Right ventricle myocardium inferior (tissue), 1 donor: Measurements from ENCODE around the gene EIF3K. TPM values are rescaled to one million over a fixed set of nuclear protein-coding genes. Genes with fewer than 3 reads are reported as not detected.

Source experiments
- ATAC-seq: fragments of 200-7000 bp; cut with Tn5 transposase; one replicate; pipeline ENCODE4 v1.9.1; 2020; ENCODE audit warnings: mild to moderate bottlenecking, moderate library complexity
- DNase-seq: peaks from one replicate; pipeline ENCODE4 v3.0.0; 2021; ENCODE audit errors: missing footprints
- intact Hi-C: fragments of 100-400 bp; cut with DNase I; formaldehyde crosslinking; loops from one replicate; pipeline ENCODE4 v1.11.0; 2022
- total RNA-seq: library from RNA; stranded (reverse); fragmentation: NEBNext Ultra II Directional; extraction: Animal tissue kit (Norgen Biotek cat#: 25700); gene quantifications from one replicate; pipeline ENCODE4 v1.2.1, GENCODE V29; 2021
- donor health status: DM: no; HTN: yes; CAD: no; lungs with severe emphysema.

Gene EIF3K
- total RNA-seq, 1 donor from 2014 or later = 660 TPM

DNA sequence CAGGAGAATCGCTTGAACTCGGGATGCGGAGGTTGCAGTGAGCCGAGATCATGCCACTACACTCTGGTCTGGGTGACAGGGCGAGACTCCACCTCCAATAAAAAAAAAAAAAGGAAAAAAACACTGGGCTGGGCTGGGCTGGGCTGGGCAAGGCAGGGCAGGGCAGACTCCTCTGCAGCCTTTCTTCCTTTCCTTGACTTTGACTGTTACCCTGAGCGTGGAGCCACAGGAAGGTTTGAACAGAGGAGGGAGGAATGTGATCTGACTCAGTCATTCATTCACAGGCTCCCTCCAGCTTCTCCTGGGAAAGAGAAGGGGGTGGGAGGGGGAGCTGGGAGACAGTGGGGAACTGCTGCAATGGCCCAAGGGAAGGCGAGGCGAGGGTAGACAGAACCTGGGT lies 25.7 kb downstream of the EIF3K start:
- ATAC-seq = no peak
- no peak for DNase-seq
- intact Hi-C loops = loop anchor here (5.0 kb wide), 1 partner anchor 208 kb away; no protein-coding TSS in a partner anchor

DNA sequence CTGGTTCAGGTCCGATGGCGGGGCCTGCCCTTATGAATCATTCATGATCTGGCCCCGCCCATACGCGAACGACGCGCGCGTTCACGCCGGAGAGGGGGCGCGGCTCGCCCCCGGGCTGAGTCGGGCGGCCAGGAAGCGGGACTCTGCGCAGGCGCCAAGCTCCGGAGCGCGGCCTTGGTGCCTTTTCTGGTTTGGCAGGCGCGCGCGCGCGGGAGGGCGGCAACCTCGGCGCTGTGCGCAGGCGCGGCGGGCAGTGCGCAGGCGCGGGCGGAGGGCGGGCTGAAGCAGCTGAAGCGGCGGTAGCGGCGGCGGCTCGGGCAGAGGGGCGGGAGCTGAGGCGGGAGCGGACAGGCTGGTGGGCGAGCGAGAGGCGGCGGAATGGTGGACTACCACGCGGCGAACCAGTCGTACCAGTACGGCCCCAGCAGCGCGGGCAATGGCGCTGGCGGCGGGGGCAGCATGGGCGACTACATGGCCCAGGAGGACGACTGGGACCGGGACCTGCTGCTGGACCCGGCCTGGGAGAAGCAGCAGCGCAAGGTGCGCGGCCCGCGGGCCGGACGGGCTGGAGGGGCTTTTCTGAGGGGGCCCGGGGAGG lies 28.5 kb downstream of the EIF3K start, which contains the start of gene ACTN4:
Gene ACTN4 (plus strand): TSS at position 282 of the 598 bp plus-strand sequence. CDS start 97 bp downstream, at position 379.
- intact Hi-C loops = loop anchor here (5.0 kb wide), 1 partner anchor 205 kb away; no protein-coding TSS in a partner anchor
- peak; percentile 100 for DNase-seq

DNA sequence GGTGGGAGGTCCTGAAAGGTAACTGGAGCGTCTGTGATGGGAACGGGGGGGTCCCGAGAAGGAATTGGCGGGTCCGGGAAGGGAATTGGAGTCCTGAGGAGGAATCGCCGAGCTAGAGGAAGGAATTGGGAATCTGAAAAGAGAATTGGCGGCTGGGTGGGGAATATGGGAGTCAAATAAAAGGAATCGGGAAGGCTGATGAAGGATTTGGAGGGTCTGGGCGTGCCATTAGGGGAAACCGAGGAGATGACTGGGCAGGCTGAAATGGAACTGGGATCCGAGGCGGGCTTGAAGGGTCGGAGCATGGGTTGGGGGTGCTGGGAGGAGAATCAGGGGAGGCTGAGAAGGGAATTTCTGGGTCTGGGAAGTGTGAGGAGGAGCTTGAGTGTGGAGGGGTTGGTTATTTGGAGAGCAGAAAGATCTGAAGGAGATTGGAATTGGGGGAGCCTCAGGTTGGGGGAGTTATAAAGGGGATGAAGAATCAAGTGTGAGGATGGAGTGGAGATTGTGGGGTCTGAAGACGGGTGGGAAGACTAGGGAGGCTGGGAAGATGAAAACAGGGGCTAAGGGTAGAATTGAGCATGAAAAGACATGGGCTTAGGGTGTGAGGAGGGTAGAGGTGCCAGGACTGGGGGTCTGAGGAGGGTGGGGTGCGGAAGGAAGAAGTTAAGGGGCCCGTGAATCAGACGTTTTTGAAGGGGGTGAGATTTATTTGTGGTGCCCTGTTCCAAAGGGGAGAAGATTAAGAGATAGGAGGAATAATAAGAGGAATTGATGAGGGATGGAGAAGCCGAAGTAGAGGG lies 29.2 kb downstream of the EIF3K start:
- intact Hi-C loops = loop anchor here (2.0 to 5.0 kb wide), 2 partner anchors 17 to 204 kb away; no protein-coding TSS in a partner anchor
- DNase-seq = peak; percentile 22
- no peak for ATAC-seq

More for the DNA sequence above, 28.5 kb downstream of the EIF3K start, which contains the start of gene ACTN4:
- peak; percentile 93 for ATAC-seq

DNA sequence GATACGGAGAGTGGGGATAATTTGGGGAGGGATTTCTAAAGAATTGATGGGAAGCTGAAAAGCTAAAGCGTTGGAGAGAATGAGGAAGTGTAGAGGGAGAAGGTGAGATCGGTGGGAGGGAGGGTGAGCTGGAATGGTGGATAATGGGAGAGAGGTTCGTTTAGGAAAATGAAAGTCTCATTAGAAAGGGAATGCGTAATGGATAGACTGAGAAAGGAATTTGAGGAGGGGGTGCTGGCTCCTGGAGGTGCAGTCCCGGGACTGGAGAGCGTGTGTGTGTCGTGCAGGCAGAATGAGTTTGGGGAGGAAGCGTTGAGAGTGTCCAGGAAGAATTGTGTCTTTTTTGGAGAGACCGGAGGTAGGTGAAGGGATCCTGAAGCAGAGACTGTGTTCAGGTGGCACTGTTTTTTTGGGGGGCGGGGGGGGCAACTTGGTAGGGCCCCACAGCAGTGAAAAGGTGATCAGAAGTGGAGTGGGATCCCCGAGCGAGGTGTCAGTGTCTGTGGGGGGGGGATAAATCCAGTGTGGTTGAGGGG lies 29.8 kb downstream of the EIF3K start:
- intact Hi-C loops = loop anchor here (2.0 to 5.0 kb wide), 2 partner anchors 16 to 203 kb away; no protein-coding TSS in a partner anchor
- DNase-seq (peak; percentile 16), ATAC-seq (no peak)

DNA sequence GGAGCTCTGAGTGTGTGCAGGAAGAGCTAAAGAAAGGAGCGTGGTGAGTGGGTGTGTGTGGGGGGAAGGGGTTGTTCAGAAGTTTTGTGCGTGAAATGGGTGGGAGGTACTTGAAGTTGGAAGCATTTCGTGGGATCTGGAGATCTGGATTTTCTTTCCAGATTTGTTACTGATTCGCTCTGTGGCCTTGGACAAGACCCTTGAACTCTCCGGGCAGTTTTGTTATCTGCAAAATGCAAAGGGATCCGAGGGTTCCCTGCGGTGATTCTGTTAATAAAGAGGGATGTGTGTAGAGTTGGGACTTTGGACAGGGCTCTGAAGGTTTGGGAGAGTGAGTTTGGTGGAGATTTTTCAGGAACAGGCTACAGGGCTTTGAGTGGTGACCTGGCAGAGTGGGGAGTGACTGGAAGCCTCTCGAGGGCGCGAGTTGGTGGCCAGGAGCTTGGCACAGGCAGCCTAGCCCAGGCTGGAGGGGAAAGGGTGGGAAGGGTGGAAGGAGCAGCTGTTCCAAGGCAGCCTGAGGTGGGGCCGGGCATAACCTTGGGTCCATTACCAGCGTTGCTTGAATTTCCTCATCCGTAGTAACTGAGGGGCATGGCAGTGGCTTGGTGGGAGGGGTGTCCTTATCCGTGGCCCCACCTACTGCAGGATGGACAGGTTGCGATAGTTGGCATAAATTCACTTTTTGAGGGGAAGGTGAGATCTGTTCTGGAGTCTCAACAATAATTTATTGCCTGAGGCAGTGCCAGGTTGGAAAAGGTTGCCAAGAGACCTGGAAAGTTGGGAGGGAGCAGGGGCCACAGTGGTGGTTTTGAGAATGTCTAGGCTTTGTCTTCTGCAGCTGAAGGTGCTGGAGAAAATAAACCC lies 30.6 kb downstream of the EIF3K start:
- intact Hi-C loops = loop anchor here (2.0 to 5.0 kb wide), 4 partner anchors 15 to 203 kb away; partner anchors contain the start of gene ECH1
- ATAC-seq (no peak), DNase-seq (peak; percentile 59)

DNA sequence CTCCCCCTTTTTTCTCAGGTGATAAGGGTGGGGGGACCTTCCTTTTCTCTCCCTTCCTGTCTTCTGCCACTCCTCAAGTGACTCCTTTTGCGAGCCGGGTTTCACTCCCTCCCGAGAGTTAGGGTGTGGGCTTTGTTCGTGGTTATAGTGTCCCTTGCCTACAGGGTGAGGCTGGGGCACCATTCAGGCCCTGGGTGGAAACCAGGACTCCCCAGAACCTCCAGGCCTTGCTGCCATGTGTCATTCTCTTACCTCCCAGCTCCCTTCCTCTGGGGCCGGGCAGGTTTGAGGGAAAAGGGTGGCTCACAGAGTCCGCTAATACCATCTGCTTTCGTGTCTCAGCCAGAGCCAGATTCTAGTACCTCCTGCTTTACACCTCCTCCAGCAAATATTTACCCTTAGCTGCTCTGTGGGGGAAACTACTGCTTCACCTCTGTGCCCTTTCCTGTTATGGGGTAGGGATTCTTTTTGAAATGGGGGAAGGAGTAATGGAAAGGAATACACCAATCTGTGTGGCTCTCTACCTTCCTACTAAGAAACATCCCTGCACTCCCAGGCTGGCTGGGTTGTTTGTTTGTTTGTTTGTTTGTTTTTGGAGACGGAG lies 31.3 kb downstream of the EIF3K start:
- no peak for ATAC-seq
- peak; percentile 34 for DNase-seq
- intact Hi-C loops = loop anchor here (2.0 to 5.0 kb wide), 2 partner anchors 62 to 181 kb away; partner anchors contain the start of gene ECH1

DNA sequence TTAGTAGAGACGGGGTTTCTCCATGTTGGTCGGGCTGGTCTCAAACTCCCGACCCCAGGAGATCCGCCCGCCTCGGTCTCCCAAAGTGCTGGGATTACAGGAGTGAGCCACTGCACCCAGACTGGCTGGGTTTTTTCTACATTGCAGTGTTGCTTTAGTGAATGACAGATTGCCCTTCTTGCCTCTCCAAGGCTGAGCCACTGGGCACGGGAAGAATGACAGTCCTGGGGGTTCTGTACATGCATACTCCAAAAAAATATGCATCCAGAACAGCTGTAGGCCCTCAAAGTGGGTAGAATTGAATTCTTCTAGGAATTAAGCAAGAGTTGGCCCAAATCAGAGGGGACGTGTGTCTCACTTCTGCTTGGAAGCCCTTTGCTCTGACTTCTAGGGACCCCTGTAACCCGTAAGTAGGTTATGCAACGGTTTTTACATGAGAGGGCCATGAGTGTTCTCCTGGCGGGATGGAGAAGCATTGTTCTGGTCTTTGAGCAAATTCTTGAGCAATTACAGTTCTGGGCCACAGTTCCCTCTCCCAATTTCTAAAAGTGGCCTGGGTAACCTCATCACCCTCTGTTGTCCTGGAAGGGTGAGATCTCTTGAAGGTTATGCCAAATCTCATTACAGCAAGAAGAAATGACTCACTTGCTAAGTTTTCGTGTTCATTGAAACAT lies 32.1 kb downstream of the EIF3K start:
- DNase-seq = peak; percentile 41
- ATAC-seq = peak; percentile 17
- intact Hi-C loops = loop anchor here (2.0 to 5.0 kb wide), 2 partner anchors 61 to 180 kb away; partner anchors contain the start of gene ECH1

DNA sequence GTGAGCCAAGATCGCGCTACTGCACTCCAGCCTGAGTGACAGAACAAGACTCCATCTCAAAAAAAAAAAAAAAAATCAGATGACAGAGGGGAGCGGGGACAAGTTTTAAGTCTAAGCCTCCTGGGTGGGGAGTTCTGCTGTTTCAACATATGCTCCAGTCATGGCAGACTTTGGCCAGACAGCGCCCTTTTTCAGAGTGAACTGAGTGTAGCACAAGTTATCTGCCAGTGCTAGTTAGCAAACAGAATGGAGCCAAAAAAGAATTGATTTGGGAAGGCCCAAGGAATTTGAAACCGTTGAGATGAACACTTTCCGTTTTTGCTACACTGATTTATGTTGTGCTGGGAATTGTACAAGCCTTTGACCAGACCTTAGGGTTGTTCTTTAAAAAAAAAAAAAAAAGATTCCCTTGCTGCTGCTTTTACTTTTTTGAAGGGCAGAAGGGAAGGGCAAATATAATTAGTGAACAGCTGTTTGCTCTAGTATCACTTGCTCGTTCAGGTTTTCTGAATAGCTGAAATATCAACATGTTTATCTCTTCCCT lies 34.1 kb downstream of the EIF3K start:
- DNase-seq (peak; percentile 57), ATAC-seq (peak; percentile 36)
- intact Hi-C loops = loop anchor here (5.0 kb wide), 1 partner anchor 59 kb away; no protein-coding TSS in a partner anchor

DNA sequence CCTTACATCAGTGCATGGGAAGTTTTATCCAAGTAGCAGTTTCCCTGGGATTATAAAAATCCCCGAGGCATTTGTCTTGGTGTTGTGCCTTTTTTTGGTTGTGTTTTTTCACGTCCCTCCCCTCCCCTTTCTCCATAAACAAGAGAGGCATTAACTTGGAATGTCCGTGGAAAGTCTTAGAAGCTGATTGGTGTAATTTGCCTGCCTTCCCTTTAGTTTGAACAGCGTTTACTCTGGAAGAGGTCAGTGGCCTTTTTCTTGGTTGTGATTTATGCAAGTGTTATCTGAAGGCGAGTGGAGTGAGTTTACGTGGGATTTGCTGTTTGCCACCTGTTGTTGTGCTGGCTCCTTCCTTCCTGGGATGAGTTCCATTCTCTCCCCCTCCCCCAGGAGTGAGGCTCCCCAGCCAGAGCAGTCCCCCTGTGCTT lies 35.7 kb downstream of the EIF3K start:
- intact Hi-C loops = loop anchor here (5.0 kb wide), 1 partner anchor 58 kb away; no protein-coding TSS in a partner anchor
- ATAC-seq = no peak
- DNase-seq = no peak

DNA sequence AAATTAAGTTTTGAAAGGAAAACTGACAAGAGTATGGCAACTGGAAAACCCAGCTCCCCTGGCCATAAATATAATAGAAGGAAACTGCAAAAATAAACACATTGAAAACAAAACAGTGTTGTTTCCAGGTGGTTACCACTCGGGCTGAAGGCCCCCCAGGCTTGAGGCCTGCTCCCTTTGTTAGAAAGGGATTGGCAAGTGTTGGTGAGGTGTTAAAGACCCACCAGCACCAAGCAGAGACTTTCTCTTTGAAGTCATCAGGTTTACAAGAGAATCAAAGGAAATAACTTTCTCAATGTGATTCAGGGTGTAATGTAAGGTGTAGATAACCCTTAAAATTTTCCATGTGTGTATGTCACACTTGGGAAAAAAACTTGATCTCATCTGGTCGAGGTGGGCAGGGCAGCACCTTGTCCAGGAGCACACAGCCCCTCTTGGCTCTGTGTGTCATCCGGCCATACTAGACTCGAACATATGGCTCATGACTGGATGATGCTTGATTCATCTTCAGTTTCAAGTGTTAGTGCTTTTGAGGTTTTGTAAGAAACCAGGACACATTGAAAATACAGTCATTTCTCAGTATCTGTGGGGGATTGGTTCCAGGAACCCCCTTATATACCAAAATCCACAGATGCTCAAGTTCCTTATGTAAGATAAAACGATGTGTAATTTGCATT lies 36.3 kb downstream of the EIF3K start:
- DNase-seq = peak; percentile 11
- no peak for ATAC-seq
- intact Hi-C loops = no loop called here

DNA sequence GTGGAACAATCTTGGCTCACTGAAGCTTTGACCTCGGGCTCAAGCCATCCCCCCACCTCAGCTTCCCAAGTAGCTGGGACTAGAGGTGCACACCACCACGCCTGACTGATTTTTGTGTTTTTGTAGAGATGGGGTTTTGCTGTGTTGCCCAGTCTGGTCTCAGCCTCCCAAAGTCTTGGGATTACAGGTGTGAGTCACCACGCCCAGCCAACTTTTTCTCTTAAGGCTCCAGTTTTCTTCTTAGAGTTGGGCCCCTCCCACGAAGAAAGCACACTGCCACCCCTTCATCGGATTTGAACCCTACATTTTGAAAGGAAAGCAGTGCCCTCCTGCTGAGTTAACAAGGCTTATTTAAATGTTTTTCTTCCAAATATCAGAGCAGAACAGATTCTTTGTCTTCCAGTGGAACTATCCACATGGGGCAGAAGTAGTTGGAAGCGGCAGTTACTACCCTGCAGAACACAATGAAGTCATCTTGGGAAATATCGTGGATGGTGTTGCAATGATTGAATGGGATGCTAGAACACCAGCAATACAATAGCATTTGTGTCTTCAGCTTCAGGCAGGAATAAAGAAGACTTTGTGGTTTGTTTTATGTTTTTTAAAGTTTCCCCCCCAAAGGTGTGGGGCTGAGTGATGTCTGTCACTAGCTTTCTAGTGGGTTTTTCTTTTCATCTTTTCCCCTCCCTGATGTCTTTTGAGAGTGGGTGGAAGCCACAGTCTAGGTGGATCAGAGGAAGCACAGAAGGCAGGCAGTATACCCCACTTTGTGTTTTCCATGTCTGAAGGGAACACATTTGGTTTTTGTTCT lies 37.4 kb downstream of the EIF3K start:
- intact Hi-C loops = no loop called here
- DNase-seq (peak; percentile 5), ATAC-seq (peak; percentile 46)

DNA sequence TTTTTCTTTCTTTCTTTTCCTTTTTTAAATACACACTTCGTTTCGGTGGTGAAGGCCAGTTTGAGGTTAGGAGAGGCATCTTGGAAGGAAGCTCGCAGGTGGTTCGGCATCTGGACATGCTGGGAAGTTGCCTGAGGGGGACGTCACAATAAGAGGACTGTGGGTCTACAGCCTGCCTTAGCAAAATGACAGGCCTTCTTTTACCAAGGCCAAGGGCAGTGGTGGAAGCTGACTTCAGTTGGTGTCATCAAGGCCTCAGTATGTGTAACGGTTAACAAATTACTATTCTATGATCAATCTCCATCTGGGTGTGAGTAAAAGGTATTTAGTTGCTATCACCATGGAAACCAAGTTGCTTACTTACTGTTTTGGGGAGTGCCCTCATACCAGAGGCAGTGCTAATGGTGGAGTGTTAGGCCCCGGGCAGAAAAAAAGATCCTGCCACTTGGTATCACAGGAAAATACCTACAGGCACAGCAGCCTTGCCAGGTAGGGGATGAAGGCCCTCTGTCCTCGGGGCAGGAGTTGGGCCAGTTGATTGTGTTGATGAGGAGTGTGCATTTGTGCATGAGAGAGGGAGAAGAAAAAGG lies 38.7 kb downstream of the EIF3K start:
- intact Hi-C loops = no loop called here
- DNase-seq = peak; percentile 16

DNA sequence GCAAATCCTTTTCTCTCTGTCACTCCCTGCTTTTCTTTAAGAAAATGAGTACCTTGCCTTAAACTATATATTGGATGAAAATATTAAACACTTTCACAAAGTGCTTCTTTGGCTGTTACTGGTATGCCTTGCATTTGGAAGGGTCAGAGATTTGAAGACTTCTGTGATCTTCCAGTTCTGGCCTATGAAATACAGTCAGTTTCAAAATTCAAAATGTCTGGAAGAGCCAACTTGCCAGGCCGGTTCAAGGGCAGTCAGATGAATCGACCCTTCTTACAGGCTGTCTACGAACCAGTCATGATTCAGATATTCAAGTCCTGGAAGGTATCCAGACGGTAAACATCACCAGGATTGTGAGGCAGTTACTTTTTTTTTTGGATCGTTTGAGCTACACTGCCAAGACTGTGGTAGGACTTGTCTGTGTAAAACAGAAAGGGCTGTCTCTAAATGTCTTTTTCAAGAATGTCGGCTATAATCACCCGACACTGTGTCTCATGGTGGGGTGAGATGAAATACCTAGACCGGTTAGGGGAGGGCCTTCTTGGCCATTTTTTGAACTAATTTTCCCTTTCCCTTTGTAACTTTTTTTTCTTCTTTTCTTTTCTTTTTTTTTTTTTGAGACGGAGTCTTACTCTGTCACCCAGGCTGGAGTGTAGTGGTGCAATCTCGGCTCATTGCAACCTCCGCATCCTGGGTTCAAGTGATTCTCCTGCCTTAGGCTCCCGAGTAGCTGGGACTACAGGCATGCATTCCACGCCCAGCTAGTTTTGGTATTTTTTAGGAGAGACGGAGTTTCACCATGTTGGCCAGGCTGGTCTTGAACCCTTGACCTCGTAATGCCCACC lies 39.7 kb downstream of the EIF3K start:
- ATAC-seq = peak; percentile 72
- intact Hi-C loops = no loop called here
- DNase-seq = peak; percentile 11

More for the DNA sequence above, 38.7 kb downstream of the EIF3K start:
- no peak for ATAC-seq

DNA sequence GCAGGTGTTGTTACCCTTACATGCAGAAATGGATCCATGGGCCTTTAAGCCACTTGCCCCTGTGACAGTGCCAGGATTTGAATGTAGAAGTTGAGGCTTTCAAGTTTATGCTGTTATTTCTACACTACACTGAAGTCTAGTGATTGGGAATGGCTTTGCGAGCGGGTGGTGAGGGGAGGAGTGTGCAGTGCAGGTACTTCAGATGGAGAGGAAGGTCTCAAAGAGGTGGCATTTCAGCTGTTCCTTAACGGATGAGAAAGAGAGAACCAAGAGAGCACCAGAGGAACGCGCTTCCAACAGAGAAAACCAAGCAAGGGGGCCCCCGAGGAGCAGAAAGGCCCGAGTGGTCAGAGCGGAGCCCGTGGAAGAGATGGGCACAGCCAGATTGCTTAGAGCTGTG lies 41.7 kb downstream of the EIF3K start:
- intact Hi-C loops = no loop called here
- DNase-seq (no peak), ATAC-seq (no peak)
